ENCODE data around the gene GPN1. TPM values are rescaled to one million over a fixed set of nuclear protein-coding genes. Genes with fewer than 3 reads are reported as not detected.

Gene GPN1
- total RNA-seq, 1 experiment from 2014 or later = 35.9 TPM

- Mint-ChIP-seq H3K4me3 (no peak overlapping the region), H3K27me3 (ENCODE audit: low read depth) (no peaks in the 10 kb centered on the region), H3K4me1 (no peaks in the 10 kb centered on the region; the same call in 1 of the 2 replicates), H3K9me3 (no peaks in the 10 kb centered on the region), H3K27ac (0 out of 2 replicates have a peak overlapping the region, but pooled peaks have one; percentile 24), H3K36me3 (peaks cover 60% of the 10 kb centered on the region)
- ChIA-PET POLR2A (no interaction called here), CTCF (interaction anchor here (1.4 to 2.1 kb wide), 2 partner anchors 28 to 352 kb away, joined by 3 to 8 read pairs; no protein-coding TSS in a partner anchor)
- DNase-seq (ENCODE audit: low spot score) (no peak), ATAC-seq (peak; percentile 39)
- TF ChIP-seq E2F1 (CRISPR knock-in tag; IDR thresholded peaks at IDR 0.05) (no peak), CTCF (IDR thresholded peaks at IDR 0.05) (no peak), ERG (CRISPR knock-in tag; IDR thresholded peaks at IDR 0.05) (no peak), IRF1 (CRISPR knock-in tag; IDR thresholded peaks at IDR 0.05) (no peak), GTF2I (CRISPR knock-in tag; conservative IDR thresholded peaks at IDR 0.05) (no peak), EMX1 (CRISPR knock-in tag; IDR thresholded peaks at IDR 0.05) (no peak), PRDM15 (CRISPR knock-in tag; IDR thresholded peaks at IDR 0.05) (no peak), ETV6 (CRISPR knock-in tag; IDR thresholded peaks at IDR 0.05) (no peak), NR2C2 (CRISPR knock-in tag; IDR thresholded peaks at IDR 0.05) (no peak), TP53 (CRISPR knock-in tag; IDR thresholded peaks at IDR 0.05) (no peak), NR3C1 (CRISPR knock-in tag; conservative IDR thresholded peaks at IDR 0.05; ENCODE audit: low read depth) (no peak), ATF6 (CRISPR knock-in tag; IDR thresholded peaks at IDR 0.05) (no peak)
These were observed 26.5 kb downstream of the GPN1 start for GRCh38 chr2:27655155-27655951.

- no peaks in the 10 kb centered on the region for H3K9me3 Mint-ChIP-seq
- POLR2A ChIA-PET = no interaction called here
- peaks cover 17% of the 10 kb centered on the region for H3K4me1 Mint-ChIP-seq
- H3K36me3 Mint-ChIP-seq = peaks cover 34% of the 10 kb centered on the region
- no peaks in the 10 kb centered on the region for H3K27me3 Mint-ChIP-seq (ENCODE audit: low read depth)
- no peak for ATAC-seq
- CTCF ChIA-PET = no interaction called here
- H3K27ac Mint-ChIP-seq = no peak overlapping the region
- peak overlapping the region; percentile 99 for H3K4me3 Mint-ChIP-seq
- DNase-seq (ENCODE audit: low spot score) = no peak
- no peak for TF ChIP-seq NR3C1 (CRISPR knock-in tag; conservative IDR thresholded peaks at IDR 0.05; ENCODE audit: low read depth)
- no peak for TF ChIP-seq ESRRA (CRISPR knock-in tag; IDR thresholded peaks at IDR 0.05; ENCODE audit: borderline replicate concordance)
- no peak for TF ChIP-seq ATF3 (CRISPR knock-in tag; conservative IDR thresholded peaks at IDR 0.05)
- TF ChIP-seq SOX15 (CRISPR knock-in tag; IDR thresholded peaks at IDR 0.05) = no peak
- no peak for TF ChIP-seq ZNF138 (CRISPR knock-in tag; conservative IDR thresholded peaks at IDR 0.05)
- TF ChIP-seq ZNF281 (CRISPR knock-in tag; IDR thresholded peaks at IDR 0.05) = no peak
- no peak for TF ChIP-seq ZNF423 (CRISPR knock-in tag; IDR thresholded peaks at IDR 0.05)
- no peak for TF ChIP-seq ATF1 (CRISPR knock-in tag; IDR thresholded peaks at IDR 0.05)
- TF ChIP-seq USF2 (CRISPR knock-in tag; IDR thresholded peaks at IDR 0.05) = no peak
These were observed 32.5 kb downstream of the GPN1 start for GRCh38 chr2:27661371-27661770.
